Omental fat pad (tissue), 4 donors: ENCODE results near the gene KMT2D. TPM values are rescaled to one million over a fixed set of nuclear protein-coding genes. Genes with fewer than 3 reads are reported as not detected.

Source experiments
- total RNA-seq, 4 donors: library from RNA; depleted of rRNA; stranded (reverse); fragments of >200 nt; gene quantifications; one replicate each; pipeline ENCODE4 v1.1.0, GENCODE V29; 2016

Gene KMT2D
- total RNA-seq, 4 donors from 2014 or later, result 31.2 to 87.0 (median 49.0) TPM

Other genes starting within 250 kb of the KMT2D start
- gene CACNB3, start 242.3 kb downstream of the KMT2D start, total RNA-seq, result 10 to 100 TPM in 1 of 4 donors, 1 to 10 TPM in 3; 6.8 to 18.1 (median 8.5) TPM
- gene DDX23, start 208.6 kb downstream of the KMT2D start, total RNA-seq, result 10 to 100 TPM; 44.9 to 85.0 (median 62.0) TPM
- gene RND1, start 194.9 kb downstream of the KMT2D start, total RNA-seq, result 1 to 10 TPM; 1.3 to 5.8 (median 4.6) TPM
- gene FKBP11, start 135.3 kb downstream of the KMT2D start, total RNA-seq, result 10 to 100 TPM; 14.7 to 32.1 (median 22.5) TPM
- gene ARF3, start 103.3 kb downstream of the KMT2D start, total RNA-seq, result 10 to 100 TPM; 57.1 to 91.5 (median 68.3) TPM
- 1 to 10 TPM in 1 of 4 donors, under 1 TPM in 3; 0.36 to 2.5 (median 0.56) TPM for gene WNT10B, start 89.1 kb downstream of the KMT2D start, total RNA-seq
- under 1 TPM in 1 of 4 donors, not detected in 3; 0.60 TPM for gene WNT1, start 82.5 kb downstream of the KMT2D start, total RNA-seq
- under 1 TPM in 2 of 4 donors, not detected in 2; 0.12 to 0.65 TPM for gene DDN, start 61.4 kb downstream of the KMT2D start, total RNA-seq
- gene PRKAG1, start 42.0 kb downstream of the KMT2D start, total RNA-seq, result 10 to 100 TPM; 40.0 to 64.2 (median 54.4) TPM
- gene RHEBL1, start 9.2 kb upstream of the KMT2D start, total RNA-seq, result under 1 TPM in 1 of 4 donors, not detected in 3; 0.96 TPM
- gene DHH, start 34.0 kb upstream of the KMT2D start, total RNA-seq, result 1 to 10 TPM in 2 of 4 donors, under 1 TPM in 2; 0.72 to 2.0 (median 1.3) TPM
- gene LMBR1L, start 50.1 kb upstream of the KMT2D start, total RNA-seq, result 10 to 100 TPM; 23.2 to 68.4 (median 37.8) TPM
- gene TUBA1B, start 70.6 kb upstream of the KMT2D start, total RNA-seq, result 1,000 to 10,000 TPM in 1 of 4 donors, 100 to 1,000 TPM in 3; 608 to 1,018 (median 745) TPM
- 100 to 1,000 TPM; 145 to 210 (median 159) TPM for gene TUBA1A, start 128.3 kb upstream of the KMT2D start, total RNA-seq
- 100 to 1,000 TPM in 3 of 4 donors, 10 to 100 TPM in 1; 67.8 to 649 (median 241) TPM for gene TUBA1C, start 204.3 kb upstream of the KMT2D start, total RNA-seq
- gene PRPH, start 234.4 kb upstream of the KMT2D start, total RNA-seq, result 1 to 10 TPM; 1.3 to 4.4 (median 2.7) TPM